GM23338 (cell line): ENCODE measurements around the gene SND1. TPM values are rescaled to one million over a fixed set of nuclear protein-coding genes. Genes with fewer than 3 reads are reported as not detected.

Experiments
- ATAC-seq: fragments of 200-7000 bp; cut with Tn5 transposase; 3 replicates; pipeline ENCODE4 v1.9.1; 2020
- DNase-seq: peaks from one replicate; pipeline ENCODE4 v3.0.0-alpha.2; 2015; ENCODE audit warnings: low spot score
- H2AFZ ChIP-seq: fragments of 200-600 bp; sonication (generic); 2 replicates; pipeline ENCODE4 v1.8.0; 2016; ENCODE audit warnings: antibody characterized with exemption, mild to moderate bottlenecking, moderate library complexity
- H3F3A ChIP-seq: fragments of 200-600 bp; sonication (generic); replicated peaks from 2 replicates; pipeline ENCODE4 v1.8.0; 2017; ENCODE audit warnings: antibody characterized with exemption, mixed run types, low read depth
- H3K27ac ChIP-seq: fragments of 200-600 bp; sonication (generic); 2 replicates; pipeline ENCODE4 v1.6.1; 2016; ENCODE audit warnings: low read depth
- H3K27me3 ChIP-seq: fragments of 200-600 bp; sonication (generic); 2 replicates; pipeline ENCODE4 v1.8.0; 2016; ENCODE audit warnings: mild to moderate bottlenecking, mixed run types, moderate library complexity; ENCODE audit not compliant: insufficient read depth
- H3K36me3 ChIP-seq: fragments of 200-600 bp; sonication (generic); 2 replicates; pipeline ENCODE4 v1.8.0; 2016; ENCODE audit warnings: mild to moderate bottlenecking; ENCODE audit not compliant: insufficient read depth
- H3K4me1 ChIP-seq: fragments of 200-600 bp; sonication (generic); 2 replicates; pipeline ENCODE4 v1.8.0; 2016; ENCODE audit warnings: mild to moderate bottlenecking, moderate library complexity; ENCODE audit not compliant: insufficient read depth
- H3K4me2 ChIP-seq: fragments of 200-600 bp; sonication (generic); 2 replicates; pipeline ENCODE4 v1.7.1; 2017; ENCODE audit warnings: mixed run types
- H3K4me3 ChIP-seq: fragments of 200-600 bp; sonication (generic); 2 replicates; pipeline ENCODE4 v1.6.1; 2016; ENCODE audit warnings: mixed run types
- H3K79me2 ChIP-seq: fragments of 200-600 bp; sonication (generic); replicated peaks from 2 replicates; pipeline ENCODE4 v1.8.0; 2017; ENCODE audit warnings: mild to moderate bottlenecking; ENCODE audit not compliant: insufficient read depth
- H3K9me2 ChIP-seq: fragments of 200-600 bp; sonication (generic); 2 replicates; pipeline ENCODE4 v1.8.0; 2017; ENCODE audit not compliant: insufficient read depth
- H4K20me1 ChIP-seq: fragments of 200-600 bp; sonication (generic); replicated peaks from 2 replicates; pipeline ENCODE4 v1.8.0; 2017; ENCODE audit warnings: mild to moderate bottlenecking; ENCODE audit not compliant: insufficient read depth
- H3K27ac Mint-ChIP-seq: 2 replicates; pipeline ENCODE4 v1.8.0; 2020; ENCODE audit warnings: inconsistent platforms, mild to moderate bottlenecking, moderate library complexity, mixed read lengths
- H3K27me3 Mint-ChIP-seq: 3 replicates; pipeline ENCODE4 v1.8.0; 2022; ENCODE audit warnings: low read depth, mild to moderate bottlenecking, moderate library complexity, mixed read lengths, inconsistent platforms; ENCODE audit not compliant: insufficient read depth, poor library complexity
- H3K36me3 Mint-ChIP-seq: 3 replicates; pipeline ENCODE4 v1.8.0; 2021; ENCODE audit warnings: low read depth, mild to moderate bottlenecking, inconsistent platforms, moderate library complexity, mixed read lengths
- H3K4me1 Mint-ChIP-seq: 3 replicates; pipeline ENCODE4 v1.8.0; 2020; ENCODE audit warnings: mild to moderate bottlenecking, inconsistent platforms, mixed read lengths
- H3K4me3 Mint-ChIP-seq: 3 replicates; pipeline ENCODE4 v1.8.0; 2021; ENCODE audit warnings: moderate library complexity, mild to moderate bottlenecking, inconsistent platforms, mixed read lengths
- H3K9me3 Mint-ChIP-seq: 3 replicates; pipeline ENCODE4 v1.8.0; 2020; ENCODE audit warnings: moderate library complexity, mild to moderate bottlenecking, inconsistent platforms, mixed read lengths
- NANOG ChIP-seq: IDR thresholded peaks from 2 replicates; pipeline ENCODE4 v1.6.1; 2016; ENCODE audit warnings: antibody characterized with exemption, borderline replicate concordance
- ZNF114 ChIP-seq: fragments of 250-450 bp; sonication (Bioruptor Pico); IDR thresholded peaks from 2 replicates; pipeline ENCODE4 v1.5.0; 2020; ENCODE audit warnings: mild to moderate bottlenecking, moderate library complexity
- polyA plus RNA-seq: library from polyadenylated mRNA; unstranded; fragments of >200 nt; fragmentation: Nextera tagmentation; extraction: Ambion mirVana; gene quantifications from 2 replicates; pipeline ENCODE4 v1.2.1, GENCODE V29; 2016
- total RNA-seq: library from RNA; depleted of rRNA; stranded (reverse); fragments of >200 nt; shearing (Covaris generic); gene quantifications from 2 replicates; pipeline ENCODE4 v1.2.3, GENCODE V29; 2014
- TF ChIP-seq, protein P1 (sequence below): fragments of 250-450 bp; sonication (Bioruptor Pico); IDR thresholded peaks from 2 replicates; pipeline ENCODE4 v1.5.0; 2020; ENCODE audit warnings: mild to moderate bottlenecking, moderate library complexity
- TF ChIP-seq, protein P2 (sequence below): IDR thresholded peaks from one replicate; pipeline ENCODE4 v1.6.1; 2018; ENCODE audit warnings: antibody characterized with exemption; ENCODE audit not compliant: unreplicated experiment

Gene SND1
- total and polyA plus RNA-seq, 2 experiments from 2014 or later = 107 to 254 TPM

DNA sequence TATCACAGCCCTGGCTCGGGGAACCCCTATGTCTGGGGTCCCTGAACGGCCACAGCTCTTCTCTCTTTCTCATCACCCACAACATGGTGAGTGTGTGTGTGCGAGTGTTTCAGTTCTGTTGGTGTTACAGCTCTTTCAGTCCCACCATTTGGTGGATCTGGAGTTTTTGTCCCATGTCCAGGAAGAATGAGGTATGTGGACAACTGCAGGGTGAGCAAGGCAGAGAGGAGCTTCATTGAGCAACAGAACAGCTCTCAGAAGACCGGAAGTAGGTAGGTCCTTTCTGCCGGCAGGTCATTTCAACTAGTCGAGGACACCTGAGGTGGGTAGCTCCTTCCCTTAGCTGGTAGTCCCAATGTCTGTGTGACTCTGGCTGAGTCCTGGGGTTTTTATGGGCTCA is 43.5 kb upstream of the SND1 start:
- H3K9me3 Mint-ChIP-seq = peaks cover 21% of the 10 kb centered on the region
- no peak overlapping the region for H3K4me2 ChIP-seq
- peaks cover 5% of the 10 kb centered on the region for H3K27me3 Mint-ChIP-seq
- no peak for DNase-seq
- ATAC-seq = no peak
- H3K27ac Mint-ChIP-seq = no peak overlapping the region
- H4K20me1 ChIP-seq = no peaks in the 10 kb centered on the region
- H3K4me1 ChIP-seq = no peaks in the 10 kb centered on the region
- H3K36me3 ChIP-seq = no peaks in the 10 kb centered on the region
- TF ChIP-seq, protein P1, sequence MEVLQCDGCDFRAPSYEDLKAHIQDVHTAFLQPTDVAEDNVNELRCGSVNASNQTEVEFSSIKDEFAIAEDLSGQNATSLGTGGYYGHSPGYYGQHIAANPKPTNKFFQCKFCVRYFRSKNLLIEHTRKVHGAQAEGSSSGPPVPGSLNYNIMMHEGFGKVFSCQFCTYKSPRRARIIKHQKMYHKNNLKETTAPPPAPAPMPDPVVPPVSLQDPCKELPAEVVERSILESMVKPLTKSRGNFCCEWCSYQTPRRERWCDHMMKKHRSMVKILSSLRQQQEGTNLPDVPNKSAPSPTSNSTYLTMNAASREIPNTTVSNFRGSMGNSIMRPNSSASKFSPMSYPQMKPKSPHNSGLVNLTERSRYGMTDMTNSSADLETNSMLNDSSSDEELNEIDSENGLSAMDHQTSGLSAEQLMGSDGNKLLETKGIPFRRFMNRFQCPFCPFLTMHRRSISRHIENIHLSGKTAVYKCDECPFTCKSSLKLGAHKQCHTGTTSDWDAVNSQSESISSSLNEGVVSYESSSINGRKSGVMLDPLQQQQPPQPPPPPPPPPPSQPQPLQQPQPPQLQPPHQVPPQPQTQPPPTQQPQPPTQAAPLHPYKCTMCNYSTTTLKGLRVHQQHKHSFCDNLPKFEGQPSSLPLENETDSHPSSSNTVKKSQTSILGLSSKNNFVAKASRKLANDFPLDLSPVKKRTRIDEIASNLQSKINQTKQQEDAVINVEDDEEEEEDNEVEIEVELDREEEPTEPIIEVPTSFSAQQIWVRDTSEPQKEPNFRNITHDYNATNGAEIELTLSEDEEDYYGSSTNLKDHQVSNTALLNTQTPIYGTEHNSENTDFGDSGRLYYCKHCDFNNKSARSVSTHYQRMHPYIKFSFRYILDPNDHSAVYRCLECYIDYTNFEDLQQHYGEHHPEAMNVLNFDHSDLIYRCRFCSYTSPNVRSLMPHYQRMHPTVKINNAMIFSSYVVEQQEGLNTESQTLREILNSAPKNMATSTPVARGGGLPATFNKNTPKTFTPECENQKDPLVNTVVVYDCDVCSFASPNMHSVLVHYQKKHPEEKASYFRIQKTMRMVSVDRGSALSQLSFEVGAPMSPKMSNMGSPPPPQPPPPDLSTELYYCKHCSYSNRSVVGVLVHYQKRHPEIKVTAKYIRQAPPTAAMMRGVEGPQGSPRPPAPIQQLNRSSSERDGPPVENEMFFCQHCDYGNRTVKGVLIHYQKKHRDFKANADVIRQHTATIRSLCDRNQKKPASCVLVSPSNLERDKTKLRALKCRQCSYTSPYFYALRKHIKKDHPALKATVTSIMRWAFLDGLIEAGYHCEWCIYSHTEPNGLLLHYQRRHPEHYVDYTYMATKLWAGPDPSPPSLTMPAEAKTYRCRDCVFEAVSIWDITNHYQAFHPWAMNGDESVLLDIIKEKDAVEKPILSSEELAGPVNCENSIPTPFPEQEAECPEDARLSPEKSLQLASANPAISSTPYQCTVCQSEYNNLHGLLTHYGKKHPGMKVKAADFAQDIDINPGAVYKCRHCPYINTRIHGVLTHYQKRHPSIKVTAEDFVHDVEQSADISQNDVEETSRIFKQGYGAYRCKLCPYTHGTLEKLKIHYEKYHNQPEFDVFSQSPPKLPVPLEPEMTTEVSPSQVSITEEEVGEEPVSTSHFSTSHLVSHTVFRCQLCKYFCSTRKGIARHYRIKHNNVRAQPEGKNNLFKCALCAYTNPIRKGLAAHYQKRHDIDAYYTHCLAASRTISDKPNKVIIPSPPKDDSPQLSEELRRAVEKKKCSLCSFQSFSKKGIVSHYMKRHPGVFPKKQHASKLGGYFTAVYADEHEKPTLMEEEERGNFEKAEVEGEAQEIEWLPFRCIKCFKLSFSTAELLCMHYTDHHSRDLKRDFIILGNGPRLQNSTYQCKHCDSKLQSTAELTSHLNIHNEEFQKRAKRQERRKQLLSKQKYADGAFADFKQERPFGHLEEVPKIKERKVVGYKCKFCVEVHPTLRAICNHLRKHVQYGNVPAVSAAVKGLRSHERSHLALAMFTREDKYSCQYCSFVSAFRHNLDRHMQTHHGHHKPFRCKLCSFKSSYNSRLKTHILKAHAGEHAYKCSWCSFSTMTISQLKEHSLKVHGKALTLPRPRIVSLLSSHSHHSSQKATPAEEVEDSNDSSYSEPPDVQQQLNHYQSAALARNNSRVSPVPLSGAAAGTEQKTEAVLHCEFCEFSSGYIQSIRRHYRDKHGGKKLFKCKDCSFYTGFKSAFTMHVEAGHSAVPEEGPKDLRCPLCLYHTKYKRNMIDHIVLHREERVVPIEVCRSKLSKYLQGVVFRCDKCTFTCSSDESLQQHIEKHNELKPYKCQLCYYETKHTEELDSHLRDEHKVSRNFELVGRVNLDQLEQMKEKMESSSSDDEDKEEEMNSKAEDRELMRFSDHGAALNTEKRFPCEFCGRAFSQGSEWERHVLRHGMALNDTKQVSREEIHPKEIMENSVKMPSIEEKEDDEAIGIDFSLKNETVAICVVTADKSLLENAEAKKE (CRISPR knock-in tag) = no peak
- TF ChIP-seq ZNF114 (CRISPR knock-in tag) = no peak
- TF ChIP-seq, protein P2, sequence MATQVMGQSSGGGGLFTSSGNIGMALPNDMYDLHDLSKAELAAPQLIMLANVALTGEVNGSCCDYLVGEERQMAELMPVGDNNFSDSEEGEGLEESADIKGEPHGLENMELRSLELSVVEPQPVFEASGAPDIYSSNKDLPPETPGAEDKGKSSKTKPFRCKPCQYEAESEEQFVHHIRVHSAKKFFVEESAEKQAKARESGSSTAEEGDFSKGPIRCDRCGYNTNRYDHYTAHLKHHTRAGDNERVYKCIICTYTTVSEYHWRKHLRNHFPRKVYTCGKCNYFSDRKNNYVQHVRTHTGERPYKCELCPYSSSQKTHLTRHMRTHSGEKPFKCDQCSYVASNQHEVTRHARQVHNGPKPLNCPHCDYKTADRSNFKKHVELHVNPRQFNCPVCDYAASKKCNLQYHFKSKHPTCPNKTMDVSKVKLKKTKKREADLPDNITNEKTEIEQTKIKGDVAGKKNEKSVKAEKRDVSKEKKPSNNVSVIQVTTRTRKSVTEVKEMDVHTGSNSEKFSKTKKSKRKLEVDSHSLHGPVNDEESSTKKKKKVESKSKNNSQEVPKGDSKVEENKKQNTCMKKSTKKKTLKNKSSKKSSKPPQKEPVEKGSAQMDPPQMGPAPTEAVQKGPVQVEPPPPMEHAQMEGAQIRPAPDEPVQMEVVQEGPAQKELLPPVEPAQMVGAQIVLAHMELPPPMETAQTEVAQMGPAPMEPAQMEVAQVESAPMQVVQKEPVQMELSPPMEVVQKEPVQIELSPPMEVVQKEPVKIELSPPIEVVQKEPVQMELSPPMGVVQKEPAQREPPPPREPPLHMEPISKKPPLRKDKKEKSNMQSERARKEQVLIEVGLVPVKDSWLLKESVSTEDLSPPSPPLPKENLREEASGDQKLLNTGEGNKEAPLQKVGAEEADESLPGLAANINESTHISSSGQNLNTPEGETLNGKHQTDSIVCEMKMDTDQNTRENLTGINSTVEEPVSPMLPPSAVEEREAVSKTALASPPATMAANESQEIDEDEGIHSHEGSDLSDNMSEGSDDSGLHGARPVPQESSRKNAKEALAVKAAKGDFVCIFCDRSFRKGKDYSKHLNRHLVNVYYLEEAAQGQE = no peak
- no peak for TF ChIP-seq NANOG
- no peak overlapping the region for H2AFZ ChIP-seq
- no peaks in the 10 kb centered on the region; the same call in 2 of the 3 replicates for H3K4me1 Mint-ChIP-seq
- peaks cover 4% of the 10 kb centered on the region; the same call in 1 of the 2 replicates for H3K9me2 ChIP-seq
- H3K4me3 Mint-ChIP-seq = no peak overlapping the region
- no peaks in the 10 kb centered on the region for H3F3A ChIP-seq
- no peaks in the 10 kb centered on the region for H3K27me3 ChIP-seq
- no peak overlapping the region for H3K4me3 ChIP-seq
- H3K79me2 ChIP-seq = no peaks in the 10 kb centered on the region
- H3K36me3 Mint-ChIP-seq = peaks cover 6% of the 10 kb centered on the region
- no peak overlapping the region for H3K27ac ChIP-seq
